SK-MEL-5 (cell line): Measurements from ENCODE around the gene SURF2. TPM values are rescaled to one million over a fixed set of nuclear protein-coding genes. Genes with fewer than 3 reads are reported as not detected.
A peak's percentile ranks its signal among the peaks of the same experiment; 100 is the strongest.
"Not testable (repeated sequence)": the region's sequence is repeated elsewhere in the genome, so short reads cannot be mapped to it uniquely, and the experiment has no call there.

Experiments used
- DNase-seq: peaks from one replicate; pipeline ENCODE4 v3.0.0-alpha.2; 2016; ENCODE audit warnings: low read depth, low spot score
- in situ Hi-C: cut with HindIII; loops from 2 replicates; pipeline ENCODE4 v1.10.0; 2016; ENCODE audit warnings: low sequenced_read_pairs, high pct_unique_total_duplicates, low pct_unique_long_range_greater_than_20kb
- polyA plus RNA-seq, 2 experiments: library from polyadenylated mRNA; depleted of rRNA; stranded (reverse); fragments of >200 nt; gene quantifications; 2 replicates each; pipeline ENCODE4 v1.2.3, GENCODE V29; 2015
- total RNA-seq: library from RNA; depleted of rRNA; stranded (reverse); fragments of >200 nt; shearing (Covaris generic); gene quantifications from 2 replicates; pipeline ENCODE4 v1.2.3, GENCODE V29; 2014; rRNA removed

SURF2 gene
- total RNA-seq = 35.8 and 39.3 TPM in 2 replicates
- polyA plus RNA-seq (2015; cell fraction: cytosol; rRNA removed) = 34.6 and 68.0 TPM in 2 replicates
- 8.2 and 11.0 TPM in 2 replicates for polyA plus RNA-seq (2015; cell fraction: nucleus; rRNA removed)

DNA sequence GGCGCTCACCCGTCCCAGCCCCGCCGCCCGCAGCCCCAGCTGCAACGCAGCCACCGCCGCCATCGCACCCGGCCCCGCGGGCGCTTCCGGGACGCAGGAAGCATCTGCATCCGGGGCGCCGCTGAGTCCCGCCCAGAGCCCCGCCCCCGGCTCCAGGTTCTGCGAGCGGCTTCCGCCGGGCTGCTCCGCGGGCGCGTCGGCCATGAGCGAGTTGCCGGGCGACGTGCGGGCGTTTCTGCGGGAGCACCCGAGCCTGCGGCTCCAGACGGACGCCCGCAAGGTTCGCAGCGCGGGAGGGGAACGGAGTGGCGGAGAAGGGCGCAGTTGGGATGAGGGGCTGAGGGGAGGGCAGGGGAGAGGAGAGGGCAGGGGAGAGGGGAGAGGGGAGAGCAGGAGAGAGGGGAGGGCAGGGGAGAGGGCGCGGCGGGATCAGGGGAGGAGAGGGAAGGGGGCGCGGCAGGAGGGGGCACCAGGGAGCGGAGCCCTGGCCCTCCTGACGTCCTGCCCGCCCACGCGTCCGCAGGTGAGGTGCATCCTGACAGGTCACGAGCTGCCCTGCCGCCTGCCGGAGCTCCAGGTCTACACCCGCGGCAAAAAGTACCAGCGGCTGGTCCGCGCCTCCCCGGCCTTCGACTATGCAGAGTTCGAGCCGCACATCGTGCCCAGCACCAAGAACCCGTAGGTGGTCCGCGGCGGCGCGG lies at the start of gene SURF2, which contains the start of gene SURF1:
SURF2 (plus strand) TSS at position 160 of the 701 bp plus-strand sequence; CDS start at position 203, 43 bp downstream.
SURF1 (minus strand) TSS at position 97 of the 701 bp plus-strand sequence; CDS start at position 63, 34 bp downstream.
- in situ Hi-C loops = no loop called here
- peak; percentile 83 for DNase-seq

- no peak for DNase-seq
- in situ Hi-C loops = no loop called here
Measured at GRCh38 chr9:133307301-133307700, 49.0 kb upstream of the SURF2 start.

DNA sequence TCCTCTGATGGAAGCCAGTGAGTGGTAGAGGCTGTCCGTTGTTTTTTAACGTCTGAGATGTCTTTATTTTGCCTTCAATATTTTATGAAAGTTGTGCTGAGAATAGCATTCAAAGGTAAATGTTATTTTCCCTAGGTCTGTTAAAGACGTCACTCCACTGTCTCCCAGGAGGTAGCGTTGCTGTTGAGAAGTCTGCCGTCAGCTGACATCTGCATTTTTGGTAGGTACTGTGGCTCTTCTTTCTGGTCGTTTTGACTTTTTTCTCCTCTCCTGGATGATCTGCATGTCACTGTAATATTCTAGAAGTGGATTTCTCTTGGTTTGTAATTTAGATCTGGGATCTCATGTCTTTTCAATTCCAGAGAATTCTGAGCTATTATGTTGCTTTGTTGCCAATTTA lies 46.7 kb upstream of the SURF2 start:
- no peak for DNase-seq
- in situ Hi-C loops = no loop called here

- no peak for DNase-seq
- in situ Hi-C loops = no loop called here
Measured at GRCh38 chr9:133315997-133316396, 40.4 kb upstream of the SURF2 start.

DNA sequence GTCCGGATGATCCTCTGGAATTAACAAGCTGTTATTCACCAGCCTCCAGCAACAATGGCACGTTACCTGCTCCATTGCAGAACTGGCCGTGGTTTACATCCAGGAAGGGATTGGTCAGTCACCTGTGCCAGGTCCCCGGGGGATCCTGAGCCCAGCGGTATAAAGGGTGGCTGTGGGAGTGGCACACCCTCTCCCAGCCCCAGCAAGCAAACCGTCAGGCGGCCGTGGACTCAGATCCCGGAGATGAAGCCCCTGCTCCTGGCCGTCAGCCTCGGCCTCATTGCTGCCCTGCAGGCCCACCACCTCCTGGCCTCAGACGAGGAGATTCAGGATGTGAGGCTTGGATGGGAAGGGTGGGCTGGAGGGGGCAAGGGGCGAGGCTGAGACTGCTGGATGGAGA lies 38.8 kb upstream of the SURF2 start:
- in situ Hi-C loops, DNase-seq: not testable (repeated sequence)

DNA sequence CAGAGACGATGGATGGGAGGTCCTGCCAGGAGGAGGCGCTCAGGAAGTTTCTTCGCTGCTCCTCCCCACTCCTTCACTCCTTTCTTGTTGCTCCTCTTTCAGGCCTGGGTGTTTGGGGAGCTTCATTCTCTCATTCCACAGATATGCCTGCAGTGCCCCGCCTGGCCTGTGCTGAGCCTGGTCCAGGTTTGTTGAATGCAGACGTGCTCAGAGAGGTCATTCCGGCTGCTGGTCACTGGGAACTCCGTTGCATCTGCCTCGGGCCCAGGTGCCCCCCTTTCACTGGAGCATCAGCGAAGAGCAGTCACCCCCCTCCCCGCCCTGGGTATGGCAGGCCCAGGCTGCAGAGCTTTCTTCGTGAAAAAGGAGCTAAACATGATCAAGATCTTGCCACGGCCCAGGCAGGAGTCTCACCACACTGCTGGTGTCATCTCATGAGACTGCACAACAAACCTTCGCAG lies 35.9 kb upstream of the SURF2 start:
- in situ Hi-C loops = no loop called here
- DNase-seq = peak; percentile 22

GRCh38 chr9:133321411-133321935 lies 34.9 kb upstream of the SURF2 start:
- in situ Hi-C loops = no loop called here
- DNase-seq = no peak

GRCh38 chr9:133322701-133323100 lies 33.6 kb upstream of the SURF2 start:
- in situ Hi-C loops = no loop called here
- no peak for DNase-seq

GRCh38 chr9:133323211-133323610 lies 33.1 kb upstream of the SURF2 start:
- no peak for DNase-seq
- in situ Hi-C loops = no loop called here

DNA sequence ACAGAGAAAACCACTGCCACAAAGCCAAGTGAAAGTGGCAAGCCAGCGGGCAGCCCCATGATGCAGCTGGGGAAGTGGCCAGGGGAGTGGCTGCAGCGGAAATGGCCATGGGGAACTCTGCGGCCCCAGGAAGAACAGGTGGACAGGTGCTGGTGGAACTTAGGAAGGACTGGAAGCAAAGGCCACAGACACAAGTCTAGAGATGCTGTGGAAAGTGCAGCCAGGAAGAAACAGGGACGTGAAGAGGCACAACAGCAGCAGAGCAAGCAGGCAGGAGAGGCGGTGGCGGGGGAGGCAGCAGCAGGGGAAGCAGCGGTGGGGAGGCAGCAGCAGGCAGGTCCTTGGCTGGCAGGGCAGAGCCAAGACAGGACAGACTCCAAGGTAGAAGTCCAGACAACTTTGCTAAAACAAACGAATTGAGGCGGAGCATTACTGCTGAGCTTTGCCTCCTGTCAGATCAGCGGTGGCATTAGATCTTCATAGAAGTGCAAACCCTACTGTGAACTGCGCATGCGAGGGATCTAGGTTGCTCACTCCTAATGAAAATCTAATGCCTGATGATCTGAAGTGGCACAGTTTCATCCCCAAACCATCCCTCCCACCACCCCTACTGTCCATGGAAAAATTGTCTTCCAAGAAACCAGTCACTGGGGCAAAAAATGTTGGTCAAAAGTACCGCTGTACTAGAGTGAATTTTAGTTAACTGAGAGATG lies 32.2 kb upstream of the SURF2 start:
- in situ Hi-C loops = no loop called here
- DNase-seq = no peak

DNA sequence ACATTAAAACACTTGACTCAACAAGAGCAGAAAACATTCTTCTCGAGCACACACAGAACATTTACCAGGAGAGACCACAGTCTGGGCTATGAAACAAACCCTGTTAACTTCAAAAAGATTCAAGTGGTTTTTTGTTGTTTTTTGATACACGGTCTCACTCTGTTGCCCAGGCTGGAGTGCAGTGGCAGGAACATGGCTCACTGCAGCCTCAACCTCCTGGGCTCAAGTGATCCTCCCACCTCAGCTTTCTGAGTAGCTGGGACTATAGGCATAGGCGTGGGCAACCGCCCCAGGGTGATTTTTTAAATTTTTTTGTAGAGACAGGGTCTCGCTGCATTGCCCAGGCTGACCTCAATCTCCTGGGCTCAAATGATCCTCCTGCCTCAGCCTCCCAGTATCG lies 29.3 kb upstream of the SURF2 start:
- in situ Hi-C loops, DNase-seq: not testable (repeated sequence)

DNA sequence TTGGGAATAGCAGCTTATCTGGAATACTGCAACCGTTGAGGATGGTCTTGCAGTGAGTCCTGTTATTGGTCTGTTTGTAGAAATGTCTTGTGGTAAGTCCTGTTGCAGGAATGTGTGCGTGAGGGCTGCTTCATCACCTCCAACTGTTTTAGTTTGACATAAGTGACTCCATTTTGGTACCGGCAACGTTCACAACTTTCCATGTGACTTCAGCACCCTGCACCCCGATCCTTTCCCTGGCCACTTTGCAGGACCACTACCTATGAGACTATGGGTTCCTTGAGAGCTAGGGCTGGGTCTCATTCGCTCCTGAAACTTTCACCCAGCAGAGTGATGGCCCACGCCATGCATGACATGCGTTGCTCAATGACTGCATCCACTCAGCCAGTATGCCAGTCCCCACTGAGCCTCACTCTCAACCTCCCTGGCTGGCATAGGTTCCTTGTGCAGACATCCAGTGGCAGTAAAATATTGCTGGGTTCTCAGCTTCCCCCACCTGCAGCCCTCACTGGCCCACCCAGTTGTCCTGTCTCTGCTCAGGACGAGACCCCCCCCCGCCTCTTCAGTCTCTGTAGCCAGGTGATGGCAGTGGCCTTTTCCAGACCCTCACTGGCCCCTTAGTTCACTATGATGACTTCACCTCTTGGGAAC lies 28.4 kb upstream of the SURF2 start:
- in situ Hi-C loops = no loop called here

GRCh38 chr9:133329306-133330156 lies 26.8 kb upstream of the SURF2 start:
- DNase-seq = peak; percentile 38
- in situ Hi-C loops = not testable (repeated sequence)

More for the DNA sequence above, 28.4 kb upstream of the SURF2 start:
- DNase-seq = no peak

- in situ Hi-C loops = no loop called here
- no peak for DNase-seq
Measured at GRCh38 chr9:133331221-133331620, 25.1 kb upstream of the SURF2 start.

DNA sequence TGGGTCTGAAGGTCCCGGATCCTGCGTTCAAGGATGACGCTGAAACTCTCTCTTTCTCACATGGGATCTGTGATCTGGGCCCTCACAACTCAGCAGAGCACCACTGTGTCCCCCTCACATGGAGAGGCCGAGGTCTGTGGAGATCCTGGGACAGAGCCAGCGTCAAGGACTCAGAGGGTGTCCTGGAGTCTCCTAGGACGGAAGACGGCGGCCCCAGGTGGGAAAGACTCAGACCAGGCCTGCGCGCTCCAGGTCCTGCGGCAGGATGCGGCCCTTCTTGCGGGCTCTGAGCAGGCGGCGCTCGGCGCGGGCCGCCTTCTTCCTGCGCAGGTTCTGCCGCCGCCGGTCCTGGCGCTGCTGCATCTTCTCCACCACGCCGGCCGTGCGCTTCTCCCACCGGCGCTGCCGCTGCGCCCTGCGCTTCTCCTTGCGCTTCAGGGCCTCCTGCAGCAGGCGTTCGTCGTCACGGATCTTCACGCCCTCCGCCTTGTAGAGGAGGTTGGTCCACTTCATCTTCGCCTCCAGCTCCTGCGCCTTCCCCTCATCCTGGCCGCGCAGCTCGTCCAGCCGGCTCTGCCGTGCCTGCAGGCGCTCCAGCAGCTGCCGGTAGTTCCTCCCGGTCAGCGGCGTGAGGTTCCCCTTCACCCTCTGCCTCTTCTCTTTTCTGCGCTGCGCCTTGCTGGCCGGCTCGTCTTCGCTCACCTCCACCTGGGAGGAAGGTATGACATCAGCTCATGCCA lies 24.5 kb upstream of the SURF2 start:
- DNase-seq = no peak
- in situ Hi-C loops = no loop called here

DNA sequence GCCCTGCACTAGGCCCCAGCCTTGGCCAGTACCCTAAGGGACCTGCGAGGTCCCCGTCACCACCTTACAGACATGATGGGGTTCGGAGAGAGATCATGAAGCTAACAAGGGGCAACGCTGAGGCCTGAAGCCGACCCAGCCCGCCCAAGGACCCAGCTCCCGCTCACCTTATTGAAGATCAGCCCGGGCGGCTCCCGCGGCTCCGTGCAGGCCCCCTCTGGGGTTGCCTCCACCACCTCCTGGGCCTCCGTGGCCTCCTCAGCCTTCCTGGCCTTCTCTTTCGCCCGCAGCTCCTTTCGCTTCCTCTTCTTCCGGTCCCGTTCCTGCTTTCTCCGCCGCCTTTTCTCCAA lies 24.0 kb upstream of the SURF2 start:
- DNase-seq = no peak
- in situ Hi-C loops = no loop called here

DNA sequence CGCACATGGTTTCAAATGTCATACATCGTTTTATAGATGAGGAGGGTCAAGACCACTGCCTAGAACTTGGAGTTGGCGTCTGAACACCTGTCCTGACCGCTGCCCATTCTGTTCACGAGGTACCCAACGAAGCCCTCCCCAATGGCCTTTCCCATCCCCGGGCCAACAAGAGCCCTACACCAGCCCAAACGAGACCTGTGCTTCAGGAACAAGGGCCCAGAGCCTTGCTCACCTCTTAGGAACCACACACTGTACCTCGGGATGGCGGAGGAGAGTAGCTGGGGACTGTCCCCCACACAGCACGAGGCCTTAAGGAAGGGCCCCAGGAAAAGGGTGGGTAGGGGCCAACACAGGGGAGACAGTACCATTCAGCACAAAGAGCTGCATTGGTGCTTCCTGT lies 23.3 kb upstream of the SURF2 start:
- no peak for DNase-seq
- in situ Hi-C loops = no loop called here
